KMS-11 (cell line): ENCODE data around the gene DSE.

Source experiments
- H2AFZ ChIP-seq: fragments of 200-600 bp; sonication (generic); 2 replicates; pipeline ENCODE4 v1.6.1; 2016; ENCODE audit warnings: antibody characterized with exemption, mixed run types, low read depth
- H3K27ac ChIP-seq: fragments of 200-600 bp; sonication (generic); 2 replicates; pipeline ENCODE4 v1.6.1; 2016; ENCODE audit warnings: mild to moderate bottlenecking, mixed run types
- H3K27me3 ChIP-seq: fragments of 200-600 bp; sonication (generic); 2 replicates; pipeline ENCODE4 v1.6.1; 2017; ENCODE audit warnings: mild to moderate bottlenecking, low read depth, mixed run types, moderate library complexity; ENCODE audit not compliant: insufficient read depth
- H3K36me3 ChIP-seq: fragments of 200-600 bp; sonication (generic); 2 replicates; pipeline ENCODE4 v1.6.1; 2017; ENCODE audit warnings: mild to moderate bottlenecking, mixed run types; ENCODE audit not compliant: insufficient read depth
- H3K4me1 ChIP-seq: fragments of 200-600 bp; sonication (generic); 2 replicates; pipeline ENCODE4 v1.6.1; 2016; ENCODE audit warnings: mild to moderate bottlenecking, low read depth, mixed run types; ENCODE audit not compliant: poor library complexity, severe bottlenecking
- H3K4me2 ChIP-seq: fragments of 200-600 bp; sonication (generic); 2 replicates; pipeline ENCODE4 v1.7.0; 2016; ENCODE audit warnings: mild to moderate bottlenecking, mixed run types
- H3K4me3 ChIP-seq: fragments of 200-600 bp; sonication (generic); IDR thresholded peaks from 2 replicates; pipeline ENCODE4 v1.6.1; 2017; ENCODE audit warnings: low read depth, low read length, mixed read lengths; ENCODE audit not compliant: insufficient read depth
- H3K79me2 ChIP-seq: fragments of 200-600 bp; sonication (generic); 2 replicates; pipeline ENCODE4 v1.6.1; 2016; ENCODE audit warnings: low read depth, mixed run types; ENCODE audit not compliant: insufficient read depth
- H3K9ac ChIP-seq: fragments of 200-600 bp; sonication (generic); 2 replicates; pipeline ENCODE4 v1.6.1; 2016; ENCODE audit warnings: mild to moderate bottlenecking, mixed run types
- H4K20me1 ChIP-seq: fragments of 200-600 bp; sonication (generic); 2 replicates; pipeline ENCODE4 v1.6.1; 2016; ENCODE audit warnings: mild to moderate bottlenecking, mixed run types; ENCODE audit not compliant: insufficient read depth
- TF ChIP-seq, protein P1 (sequence below): fragments of 200-600 bp; sonication (generic); conservative IDR thresholded peaks from 2 replicates; pipeline ENCODE4 v1.6.1; 2017; ENCODE audit warnings: low read depth, mild to moderate bottlenecking, antibody characterized with exemption, low read length, moderate library complexity, mixed read lengths

Gene DSE

DNA sequence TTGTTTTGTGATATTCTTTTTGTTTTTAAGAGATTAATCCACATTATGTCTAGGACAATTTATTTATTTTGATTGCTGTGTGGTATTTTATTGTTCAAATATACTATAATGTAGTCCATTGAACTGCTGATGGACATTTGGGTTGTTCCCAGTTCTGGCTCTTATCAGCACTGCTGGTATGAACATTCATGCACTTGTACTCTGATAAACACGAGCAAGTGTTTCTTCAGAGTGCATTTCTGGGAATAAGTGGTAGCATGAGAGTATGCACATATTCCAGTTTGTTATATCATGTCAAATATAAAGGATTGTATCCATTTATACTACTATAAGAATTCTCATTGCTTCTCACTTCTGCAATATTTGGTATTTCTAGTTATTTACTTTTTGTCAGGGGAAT is 97.5 kb downstream of the DSE start:
- TF ChIP-seq, protein P1, sequence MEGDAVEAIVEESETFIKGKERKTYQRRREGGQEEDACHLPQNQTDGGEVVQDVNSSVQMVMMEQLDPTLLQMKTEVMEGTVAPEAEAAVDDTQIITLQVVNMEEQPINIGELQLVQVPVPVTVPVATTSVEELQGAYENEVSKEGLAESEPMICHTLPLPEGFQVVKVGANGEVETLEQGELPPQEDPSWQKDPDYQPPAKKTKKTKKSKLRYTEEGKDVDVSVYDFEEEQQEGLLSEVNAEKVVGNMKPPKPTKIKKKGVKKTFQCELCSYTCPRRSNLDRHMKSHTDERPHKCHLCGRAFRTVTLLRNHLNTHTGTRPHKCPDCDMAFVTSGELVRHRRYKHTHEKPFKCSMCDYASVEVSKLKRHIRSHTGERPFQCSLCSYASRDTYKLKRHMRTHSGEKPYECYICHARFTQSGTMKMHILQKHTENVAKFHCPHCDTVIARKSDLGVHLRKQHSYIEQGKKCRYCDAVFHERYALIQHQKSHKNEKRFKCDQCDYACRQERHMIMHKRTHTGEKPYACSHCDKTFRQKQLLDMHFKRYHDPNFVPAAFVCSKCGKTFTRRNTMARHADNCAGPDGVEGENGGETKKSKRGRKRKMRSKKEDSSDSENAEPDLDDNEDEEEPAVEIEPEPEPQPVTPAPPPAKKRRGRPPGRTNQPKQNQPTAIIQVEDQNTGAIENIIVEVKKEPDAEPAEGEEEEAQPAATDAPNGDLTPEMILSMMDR: no peak
- no peaks in the 10 kb centered on the region for H3K4me1 ChIP-seq
- H3K27ac ChIP-seq: no peak overlapping the region
- no peak overlapping the region for H3K4me3 ChIP-seq
- H3K9ac ChIP-seq: no peak overlapping the region
- H2AFZ ChIP-seq: no peak overlapping the region
- no peaks in the 10 kb centered on the region for H3K79me2 ChIP-seq
- no peaks in the 10 kb centered on the region for H3K36me3 ChIP-seq
- no peaks in the 10 kb centered on the region for H3K27me3 ChIP-seq
- H4K20me1 ChIP-seq: no peaks in the 10 kb centered on the region
- H3K4me2 ChIP-seq: no peak overlapping the region

DNA sequence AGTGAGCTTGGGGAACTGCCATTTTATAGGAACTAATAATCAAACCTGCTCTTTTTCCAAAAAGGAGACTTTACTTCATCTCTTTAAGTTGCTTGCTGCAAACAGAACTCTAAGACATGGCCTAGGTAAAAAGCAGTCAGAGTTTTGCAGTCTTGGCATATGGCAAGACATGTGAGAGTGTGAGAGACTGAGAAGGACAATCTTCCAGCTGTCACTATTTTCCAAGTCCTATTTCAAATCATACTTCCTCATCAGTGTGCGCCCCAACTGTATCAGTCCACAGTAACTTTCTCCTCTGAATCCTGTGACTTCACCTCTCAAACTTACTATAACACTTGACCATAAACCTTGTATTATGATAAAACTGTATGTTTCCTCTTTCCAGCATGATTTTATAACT is 100.8 kb downstream of the DSE start:
- H3K4me1 ChIP-seq: peaks cover 7% of the 10 kb centered on the region
- no peak overlapping the region for H3K9ac ChIP-seq
- H2AFZ ChIP-seq: no peak overlapping the region
- H3K27me3 ChIP-seq: no peaks in the 10 kb centered on the region
- no peaks in the 10 kb centered on the region for H3K79me2 ChIP-seq
- H3K4me3 ChIP-seq: no peak overlapping the region
- no peak overlapping the region for H3K27ac ChIP-seq
- no peak overlapping the region for H3K4me2 ChIP-seq
- TF ChIP-seq, protein P1: no peak
- no peaks in the 10 kb centered on the region for H3K36me3 ChIP-seq
- no peaks in the 10 kb centered on the region for H4K20me1 ChIP-seq

DNA sequence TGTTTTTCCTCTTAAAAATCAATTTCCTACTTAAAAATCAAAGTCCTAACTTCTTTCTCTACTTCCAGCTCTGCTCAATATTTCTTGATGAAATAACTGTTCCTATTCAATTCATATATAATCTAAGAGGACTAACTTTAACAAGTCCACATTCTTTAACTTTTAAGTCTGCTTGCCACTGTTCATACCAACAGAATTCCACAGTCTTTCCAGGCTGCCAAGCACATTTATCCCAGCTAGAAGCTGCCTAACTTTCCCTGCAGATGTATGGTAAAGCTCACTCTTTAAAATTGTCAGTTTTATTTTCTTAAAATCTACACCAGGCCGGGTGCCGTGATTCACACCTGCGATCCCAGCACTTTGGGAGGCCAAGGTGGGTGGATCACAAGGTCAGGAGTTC is 102.0 kb downstream of the DSE start:
- Histone ChIP-seq H3K27me3 (no peaks in the 10 kb centered on the region), H3K27ac (no peak overlapping the region), H3K4me2 (no peak overlapping the region), H3K79me2 (no peaks in the 10 kb centered on the region), H3K4me1 (peaks cover 10% of the 10 kb centered on the region), H3K9ac (no peak overlapping the region), H3K36me3 (no peaks in the 10 kb centered on the region), H2AFZ (no peak overlapping the region), H4K20me1 (no peaks in the 10 kb centered on the region), H3K4me3 (no peak overlapping the region)
- TF ChIP-seq, protein P1: no peak

DNA sequence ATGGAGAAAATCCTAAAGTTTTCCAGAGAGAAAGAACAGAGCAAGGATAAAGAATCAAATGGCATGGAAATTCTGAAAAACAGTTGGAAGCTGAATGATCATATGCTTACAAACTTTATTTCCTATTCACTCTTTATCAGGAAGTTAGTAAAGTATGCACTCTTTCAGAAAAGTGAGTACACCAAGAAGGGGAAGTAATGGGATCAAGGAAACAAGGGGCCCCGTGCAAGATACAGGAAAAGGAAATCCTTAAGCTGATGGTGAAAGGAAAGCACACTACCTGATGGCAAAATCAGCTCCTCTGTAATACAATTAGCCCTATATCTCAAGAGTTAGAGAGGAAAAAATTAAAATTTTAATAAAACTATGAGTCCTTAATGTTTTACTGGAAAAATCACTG is 104.4 kb downstream of the DSE start:
- H3K4me2 ChIP-seq: no peak overlapping the region

More for the DNA sequence above, 104.4 kb downstream of the DSE start:
- no peaks in the 10 kb centered on the region for H4K20me1 ChIP-seq
- H2AFZ ChIP-seq: no peak overlapping the region
- H3K27me3 ChIP-seq: no peaks in the 10 kb centered on the region
- H3K36me3 ChIP-seq: no peaks in the 10 kb centered on the region
- no peak overlapping the region for H3K4me3 ChIP-seq
- peaks cover 10% of the 10 kb centered on the region for H3K4me1 ChIP-seq
- TF ChIP-seq, protein P1: no peak
- H3K9ac ChIP-seq: no peak overlapping the region
- H3K27ac ChIP-seq: no peak overlapping the region
- H3K79me2 ChIP-seq: no peaks in the 10 kb centered on the region
